Measurements from ENCODE around the gene M1AP.
A peak's percentile ranks its signal among the peaks of the same experiment; 100 is the strongest.

The M1AP gene

DNA sequence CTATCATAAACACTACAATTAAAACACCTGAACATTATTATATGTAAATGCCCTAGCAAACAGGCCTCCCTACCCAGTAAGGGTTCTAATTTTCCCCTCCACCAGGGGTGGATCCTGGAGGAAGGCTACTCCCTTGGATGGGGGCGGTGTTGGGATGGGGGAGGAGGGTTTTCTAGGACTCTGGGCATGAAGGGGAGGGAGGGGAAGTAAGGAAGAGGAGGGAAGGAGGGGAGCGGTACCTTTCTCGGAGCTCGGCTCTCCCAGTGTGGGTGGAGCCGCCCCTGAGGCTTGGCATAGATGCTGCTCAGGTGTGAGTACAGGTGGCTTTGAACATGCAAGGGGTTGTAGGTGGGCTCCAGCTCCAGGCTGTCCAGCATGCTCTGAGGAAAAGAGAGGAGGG is 88.2 kb downstream of the M1AP start:
- Mint-ChIP-seq H3K4me1 (peaks cover 13% of the 10 kb centered on the region), H3K9me3 (no peaks in the 10 kb centered on the region), H3K36me3 (ENCODE audit: low read depth) (no peaks in the 10 kb centered on the region), H3K4me3 (no peak overlapping the region), H3K27me3 (ENCODE audit: low read depth, poor library complexity) (peaks cover 100% of the 10 kb centered on the region), H3K27ac (no peak overlapping the region)
- DNase-seq = no peak
- TF ChIP-seq, protein P1, sequence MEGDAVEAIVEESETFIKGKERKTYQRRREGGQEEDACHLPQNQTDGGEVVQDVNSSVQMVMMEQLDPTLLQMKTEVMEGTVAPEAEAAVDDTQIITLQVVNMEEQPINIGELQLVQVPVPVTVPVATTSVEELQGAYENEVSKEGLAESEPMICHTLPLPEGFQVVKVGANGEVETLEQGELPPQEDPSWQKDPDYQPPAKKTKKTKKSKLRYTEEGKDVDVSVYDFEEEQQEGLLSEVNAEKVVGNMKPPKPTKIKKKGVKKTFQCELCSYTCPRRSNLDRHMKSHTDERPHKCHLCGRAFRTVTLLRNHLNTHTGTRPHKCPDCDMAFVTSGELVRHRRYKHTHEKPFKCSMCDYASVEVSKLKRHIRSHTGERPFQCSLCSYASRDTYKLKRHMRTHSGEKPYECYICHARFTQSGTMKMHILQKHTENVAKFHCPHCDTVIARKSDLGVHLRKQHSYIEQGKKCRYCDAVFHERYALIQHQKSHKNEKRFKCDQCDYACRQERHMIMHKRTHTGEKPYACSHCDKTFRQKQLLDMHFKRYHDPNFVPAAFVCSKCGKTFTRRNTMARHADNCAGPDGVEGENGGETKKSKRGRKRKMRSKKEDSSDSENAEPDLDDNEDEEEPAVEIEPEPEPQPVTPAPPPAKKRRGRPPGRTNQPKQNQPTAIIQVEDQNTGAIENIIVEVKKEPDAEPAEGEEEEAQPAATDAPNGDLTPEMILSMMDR (IDR thresholded peaks at IDR 0.05) = no peak

DNA sequence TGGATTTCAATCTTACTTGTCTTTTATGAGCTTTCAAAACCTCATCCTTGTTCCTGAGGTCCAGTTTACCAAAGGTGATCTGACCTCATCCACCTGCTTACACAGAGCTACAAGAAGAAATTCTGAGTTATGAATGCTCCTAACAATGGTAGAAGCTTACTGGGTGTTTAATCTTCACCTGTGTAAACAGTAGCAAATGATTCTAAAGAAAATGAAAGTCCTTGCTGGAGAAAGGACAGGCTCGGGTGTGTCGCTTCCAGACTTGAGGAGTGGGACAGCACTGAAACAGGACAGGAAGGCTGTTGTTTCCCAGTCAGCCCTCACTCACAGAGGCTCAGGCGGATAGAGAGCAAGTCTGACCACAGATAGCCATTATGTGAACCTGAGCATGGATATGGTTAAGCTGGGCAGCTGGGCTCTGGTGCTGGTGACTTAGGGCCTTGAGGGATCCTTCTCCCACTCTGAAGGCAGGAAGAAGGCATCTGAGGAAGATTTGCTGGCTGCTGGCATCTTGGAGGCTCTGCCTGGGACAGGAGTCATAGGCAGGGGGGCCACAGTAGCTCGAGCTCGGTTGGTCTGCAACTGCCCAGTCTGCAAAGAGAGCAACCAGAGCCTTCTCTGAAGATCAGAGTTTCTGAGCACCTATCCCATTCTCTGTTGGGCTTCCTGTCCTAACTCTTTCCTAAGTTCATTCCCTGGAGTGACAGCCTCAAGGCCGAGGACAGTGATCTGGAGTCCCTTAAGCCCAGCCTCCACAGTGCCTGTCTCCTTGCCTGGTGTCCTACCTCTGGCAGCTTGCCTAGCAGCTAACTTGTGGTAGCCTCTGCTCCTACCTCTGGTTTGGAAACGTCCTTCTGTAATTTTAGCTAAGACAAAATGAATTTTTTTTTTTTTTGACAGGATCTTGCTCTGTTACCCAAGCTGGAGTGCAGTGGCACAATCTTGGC is 89.6 kb downstream of the M1AP start:
- DNase-seq = no peak
- Mint-ChIP-seq H3K4me1 (peaks cover 16% of the 10 kb centered on the region), H3K9me3 (no peaks in the 10 kb centered on the region), H3K4me3 (no peak overlapping the region), H3K36me3 (ENCODE audit: low read depth) (no peaks in the 10 kb centered on the region), H3K27me3 (ENCODE audit: low read depth, poor library complexity) (peaks cover 91% of the 10 kb centered on the region), H3K27ac (no peak overlapping the region)
- TF ChIP-seq, protein P1 (IDR thresholded peaks at IDR 0.05) = no peak

DNA sequence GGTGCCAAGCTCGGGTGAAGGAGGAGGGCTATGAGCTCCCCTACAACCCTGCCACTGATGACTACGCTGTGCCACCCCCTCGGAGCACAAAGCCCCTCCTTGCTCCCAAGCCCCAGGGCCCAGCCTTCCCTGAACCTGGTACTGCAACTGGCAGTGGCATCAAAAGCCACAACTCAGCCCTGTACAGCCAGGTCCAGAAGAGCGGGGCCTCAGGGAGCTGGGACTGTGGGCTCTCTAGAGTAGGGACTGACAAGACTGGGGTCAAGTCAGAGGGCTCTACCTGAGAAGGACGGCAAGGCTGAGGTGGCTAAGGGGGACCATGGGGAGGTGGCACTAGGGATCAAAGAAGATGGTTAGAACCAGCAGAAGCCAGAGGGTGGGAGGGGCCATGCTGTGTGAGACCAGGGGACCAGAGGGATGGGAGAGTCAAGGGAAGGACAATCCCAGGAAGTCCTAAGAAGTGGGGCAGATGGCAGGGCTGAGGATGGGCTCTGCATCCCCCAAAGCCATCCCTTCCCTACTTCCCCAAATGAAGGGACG is 91.2 kb downstream of the M1AP start:
- H3K9me3 Mint-ChIP-seq = no peaks in the 10 kb centered on the region
- no peak overlapping the region for H3K27ac Mint-ChIP-seq
- H3K27me3 Mint-ChIP-seq (ENCODE audit: low read depth, poor library complexity) = peaks cover 78% of the 10 kb centered on the region
- TF ChIP-seq, protein P1 (IDR thresholded peaks at IDR 0.05) = no peak
- peaks cover 31% of the 10 kb centered on the region for H3K4me1 Mint-ChIP-seq
- no peak overlapping the region for H3K4me3 Mint-ChIP-seq
- DNase-seq = no peak
- peaks cover 2% of the 10 kb centered on the region for H3K36me3 Mint-ChIP-seq (ENCODE audit: low read depth)

GRCh38 chr2:74556159-74556558 is 92.0 kb downstream of the M1AP start:
- Mint-ChIP-seq H3K4me1 (peaks cover 38% of the 10 kb centered on the region), H3K9me3 (no peaks in the 10 kb centered on the region), H3K4me3 (peak overlapping the region; percentile 48), H3K36me3 (ENCODE audit: low read depth) (peaks cover 9% of the 10 kb centered on the region), H3K27ac (no peak overlapping the region), H3K27me3 (ENCODE audit: low read depth, poor library complexity) (peaks cover 76% of the 10 kb centered on the region)
- no peak for DNase-seq
- TF ChIP-seq, protein P1 (IDR thresholded peaks at IDR 0.05) = no peak

GRCh38 chr2:74555610-74556103 is 92.5 kb downstream of the M1AP start:
- TF ChIP-seq, protein P1 (IDR thresholded peaks at IDR 0.05) = no peak
- Mint-ChIP-seq H3K4me1 (peaks cover 41% of the 10 kb centered on the region), H3K9me3 (no peaks in the 10 kb centered on the region), H3K36me3 (ENCODE audit: low read depth) (peaks cover 10% of the 10 kb centered on the region), H3K4me3 (peak overlapping the region; percentile 91), H3K27ac (no peak overlapping the region), H3K27me3 (ENCODE audit: low read depth, poor library complexity) (peaks cover 75% of the 10 kb centered on the region)
- DNase-seq = no peak
